ENCODE data around the gene CDKN2AIPNL. TPM values are rescaled to one million over a fixed set of nuclear protein-coding genes. Genes with fewer than 3 reads are reported as not detected.

The CDKN2AIPNL gene
- total RNA-seq, 1 donor from 2014 or later = 22.8 TPM

GRCh38 chr5:134394932-134395331 lies 16.7 kb downstream of the CDKN2AIPNL start:
- H3K36me3 ChIP-seq (ENCODE audit: insufficient read depth, low read length) = peaks cover 42% of the 10 kb centered on the region
- H3K4me1 ChIP-seq (ENCODE audit: insufficient read depth, low read length) = no peaks in the 10 kb centered on the region
- no peak overlapping the region for H3K4me2 ChIP-seq (ENCODE audit: low read length)
- H3K27ac Mint-ChIP-seq (ENCODE audit: unreplicated experiment) = no peak overlapping the region
- FAIRE-seq (no peak), DNase-seq (ENCODE audit: low read depth) (peak; percentile 19)
- H3K9ac ChIP-seq (ENCODE audit: low read length) = no peak overlapping the region
- H3K27ac ChIP-seq (ENCODE audit: low read depth, low read length) = no peak overlapping the region
- no peak overlapping the region for H3K4me3 ChIP-seq (ENCODE audit: insufficient read depth, low read depth, low read length)
- no peak for TF ChIP-seq CTCF (IDR thresholded peaks at IDR 0.05; ENCODE audit: insufficient read depth, low read depth, low read length)
- H3K79me2 ChIP-seq (ENCODE audit: insufficient read depth, low read length) = no peaks in the 10 kb centered on the region
- H3K27me3 Mint-ChIP-seq (ENCODE audit: low read depth, unreplicated experiment) = no peaks in the 10 kb centered on the region
- H3K9me3 Mint-ChIP-seq (ENCODE audit: unreplicated experiment) = no peaks in the 10 kb centered on the region
- H4K20me1 ChIP-seq (ENCODE audit: insufficient read depth, low read length) = peaks cover 12% of the 10 kb centered on the region
- no peaks in the 10 kb centered on the region for H3K9me3 ChIP-seq (ENCODE audit: insufficient read depth, low read depth, low read length)
- no peaks in the 10 kb centered on the region for H3K27me3 ChIP-seq (ENCODE audit: insufficient read depth, low read length)
- H3K36me3 Mint-ChIP-seq (ENCODE audit: low read depth, unreplicated experiment) = peaks cover 12% of the 10 kb centered on the region
- H3K4me1 Mint-ChIP-seq (ENCODE audit: low read depth, unreplicated experiment) = peaks cover 11% of the 10 kb centered on the region
- H2AFZ ChIP-seq (ENCODE audit: low read depth, low read length) = no peak overlapping the region
- no peak overlapping the region for H3K4me3 Mint-ChIP-seq (ENCODE audit: unreplicated experiment)

GRCh38 chr5:134392301-134392700 lies 19.4 kb downstream of the CDKN2AIPNL start:
- Histone ChIP-seq H4K20me1 (ENCODE audit: insufficient read depth, low read length) (peaks cover 12% of the 10 kb centered on the region), H3K79me2 (ENCODE audit: insufficient read depth, low read length) (no peaks in the 10 kb centered on the region), H3K27ac (ENCODE audit: low read depth, low read length) (no peak overlapping the region), H3K4me1 (ENCODE audit: insufficient read depth, low read length) (no peaks in the 10 kb centered on the region), H2AFZ (ENCODE audit: low read depth, low read length) (no peak overlapping the region), H3K4me2 (ENCODE audit: low read length) (no peak overlapping the region), H3K36me3 (ENCODE audit: insufficient read depth, low read length) (peaks cover 58% of the 10 kb centered on the region), H3K4me3 (ENCODE audit: insufficient read depth, low read depth, low read length) (no peak overlapping the region), H3K9me3 (ENCODE audit: insufficient read depth, low read depth, low read length) (no peaks in the 10 kb centered on the region), H3K27me3 (ENCODE audit: insufficient read depth, low read length) (no peaks in the 10 kb centered on the region), H3K9ac (ENCODE audit: low read length) (no peak overlapping the region)
- TF ChIP-seq EZH2 (IDR thresholded peaks at IDR 0.05; ENCODE audit: insufficient read depth, low read length) (no peak), CTCF (IDR thresholded peaks at IDR 0.05; ENCODE audit: insufficient read depth, low read depth, low read length) (no peak)
- no peak overlapping the region for H3K4me3 Mint-ChIP-seq (ENCODE audit: unreplicated experiment)
- no peaks in the 10 kb centered on the region for H3K9me3 Mint-ChIP-seq (ENCODE audit: unreplicated experiment)
- DNase-seq (ENCODE audit: low read depth) = no peak
- no peak overlapping the region for H3K27ac Mint-ChIP-seq (ENCODE audit: unreplicated experiment)
- H3K36me3 Mint-ChIP-seq (ENCODE audit: low read depth, unreplicated experiment) = peaks cover 12% of the 10 kb centered on the region
- peaks cover 11% of the 10 kb centered on the region for H3K4me1 Mint-ChIP-seq (ENCODE audit: low read depth, unreplicated experiment)
- no peak for FAIRE-seq
- H3K27me3 Mint-ChIP-seq (ENCODE audit: low read depth, unreplicated experiment) = no peaks in the 10 kb centered on the region

GRCh38 chr5:134387443-134387842 lies 24.2 kb downstream of the CDKN2AIPNL start:
- H3K79me2 ChIP-seq (ENCODE audit: insufficient read depth, low read length) = peaks cover 13% of the 10 kb centered on the region
- no peak for TF ChIP-seq CTCF (IDR thresholded peaks at IDR 0.05; ENCODE audit: insufficient read depth, low read depth, low read length)
- no peak for TF ChIP-seq EZH2 (IDR thresholded peaks at IDR 0.05; ENCODE audit: insufficient read depth, low read length)
- H3K9me3 Mint-ChIP-seq (ENCODE audit: unreplicated experiment) = no peaks in the 10 kb centered on the region

More at GRCh38 chr5:134387443-134387842, 24.2 kb downstream of the CDKN2AIPNL start:
- Mint-ChIP-seq H3K27ac (ENCODE audit: unreplicated experiment) (no peak overlapping the region), H3K27me3 (ENCODE audit: low read depth, unreplicated experiment) (no peaks in the 10 kb centered on the region), H3K4me3 (ENCODE audit: unreplicated experiment) (no peak overlapping the region), H3K4me1 (ENCODE audit: low read depth, unreplicated experiment) (no peaks in the 10 kb centered on the region), H3K36me3 (ENCODE audit: low read depth, unreplicated experiment) (peaks cover 8% of the 10 kb centered on the region)
- no peak overlapping the region for H3K4me3 ChIP-seq (ENCODE audit: insufficient read depth, low read depth, low read length)
- H3K27me3 ChIP-seq (ENCODE audit: insufficient read depth, low read length) = no peaks in the 10 kb centered on the region
- H3K9me3 ChIP-seq (ENCODE audit: insufficient read depth, low read depth, low read length) = no peaks in the 10 kb centered on the region
- H3K36me3 ChIP-seq (ENCODE audit: insufficient read depth, low read length) = peaks cover 60% of the 10 kb centered on the region
- no peak overlapping the region for H2AFZ ChIP-seq (ENCODE audit: low read depth, low read length)
- no peak overlapping the region for H3K9ac ChIP-seq (ENCODE audit: low read length)
- H4K20me1 ChIP-seq (ENCODE audit: insufficient read depth, low read length) = peaks cover 27% of the 10 kb centered on the region
- FAIRE-seq (no peak), DNase-seq (ENCODE audit: low read depth) (no peak)
- H3K27ac ChIP-seq (ENCODE audit: low read depth, low read length) = no peak overlapping the region
- H3K4me2 ChIP-seq (ENCODE audit: low read length) = no peak overlapping the region
- H3K4me1 ChIP-seq (ENCODE audit: insufficient read depth, low read length) = no peaks in the 10 kb centered on the region

Measured in astrocyte (in vitro differentiated cells and primary cell).